Naive thymus-derived CD8-positive, alpha-beta T cell (primary cell): Measurements from ENCODE around the gene EXD1. TPM values are rescaled to one million over a fixed set of nuclear protein-coding genes. Genes with fewer than 3 reads are reported as not detected.

Experiments used
- ATAC-seq, 2 donors: fragments of 150-1000 bp; cut with Tn5 transposase in 1 of 2; sonication (Bioruptor Pico), chemical (Tn5 transposase) in 1 of 2; 1 replicate in 1 of 2; 2 replicates in 1 of 2; pipeline ENCODE4 v1.10.0; 2021; ENCODE audit warnings: mild to moderate bottlenecking in 2 of 2, moderate library complexity in 2 of 2
- POLR2A ChIA-PET: fragments of 350-600 bp; sonication (Branson Sonifier 250); formaldehyde crosslinking; loops from one replicate; lab custom pipeline; 2021; ENCODE audit warnings: antibody characterized with exemption; lab: Charles Lee
- DNase-seq, 10 donors: peaks; one replicate each; pipeline versions ENCODE4 v3.0.0 to v3.0.0-alpha.2; 2020 to 2022
- H3K27ac Mint-ChIP-seq, 10 donors: one replicate each; pipeline ENCODE4 v1.8.0; 2020 to 2022; ENCODE audit warnings: mild to moderate bottlenecking in 10 of 10, mixed read lengths in 10 of 10, moderate library complexity in 4 of 10, inconsistent platforms in 1 of 10
- H3K27me3 Mint-ChIP-seq, 5 donors: one replicate each; pipeline ENCODE4 v1.8.0; 2021 to 2022; ENCODE audit warnings: mixed read lengths in 5 of 5
- H3K36me3 Mint-ChIP-seq, 3 donors: one replicate each; pipeline ENCODE4 v1.8.0; 2020 to 2022; ENCODE audit warnings: mixed read lengths in 3 of 3, mild to moderate bottlenecking in 2 of 3, inconsistent platforms in 1 of 3
- H3K4me1 Mint-ChIP-seq, 4 donors: one replicate each; pipeline ENCODE4 v1.8.0; 2021 to 2022; ENCODE audit warnings: mixed read lengths in 4 of 4
- H3K4me3 Mint-ChIP-seq, 10 donors: one replicate each; pipeline ENCODE4 v1.8.0; 2020 to 2022; ENCODE audit warnings: mild to moderate bottlenecking in 10 of 10, mixed read lengths in 10 of 10, moderate library complexity in 6 of 10, inconsistent platforms in 1 of 10
- H3K9me3 Mint-ChIP-seq, 9 donors: one replicate each; pipeline ENCODE4 v1.8.0; 2020 to 2022; ENCODE audit warnings: mixed read lengths in 9 of 9, mild to moderate bottlenecking in 3 of 9, inconsistent platforms in 1 of 9, moderate library complexity in 1 of 9
- polyA plus RNA-seq, 3 donors: library from polyadenylated mRNA; unstranded; fragments of 300-500 nt; fragmentation: Illumina TruSeq; gene quantifications; one replicate each; pipeline ENCODE4 v1.2.3, GENCODE V29; 2021
- total RNA-seq, 8 experiments: library from RNA in 2 of 8; stranded (reverse) in 2 of 8; gene quantifications; one replicate each; pipeline ENCODE4 v1.2.3 and lab custom pipeline; 2021 to 2026

The EXD1 gene
- total and polyA plus RNA-seq, 5 experiments from 2014 or later, result not detected

- POLR2A ChIA-PET, result interaction anchor here (0.8 kb wide), 1 partner anchor 12 kb away, joined by 3 read pairs; the partner anchor contains the start of genes CHP1 and EXD1
- DNase-seq (no peak), ATAC-seq (no peak)
- Mint-ChIP-seq H3K36me3 (no peaks in the 10 kb centered on the region), H3K4me1 (no peaks in the 10 kb centered on the region), H3K4me3 (no peak overlapping the region), H3K9me3 (no peaks in the 10 kb centered on the region), H3K27me3 (peaks cover 2 to 25% (median 14%) of the 10 kb centered on the region in 5 donors), H3K27ac (no peak overlapping the region)
Measured at GRCh38 chr15:41219381-41219780, 11.2 kb downstream of the EXD1 start.

GRCh38 chr15:41218851-41219250 is 11.7 kb downstream of the EXD1 start:
- POLR2A ChIA-PET, result interaction anchor here (0.8 kb wide), 1 partner anchor 12 kb away, joined by 3 read pairs; the partner anchor contains the start of genes CHP1 and EXD1

GRCh38 chr15:41215708-41216107 is 14.8 kb downstream of the EXD1 start:
- Mint-ChIP-seq H3K9me3 (no peaks in the 10 kb centered on the region), H3K36me3 (no peaks in the 10 kb centered on the region), H3K27me3 (peaks cover 2 to 28% (median 11%) of the 10 kb centered on the region in 5 donors), H3K4me3 (no peak overlapping the region), H3K27ac (no peak overlapping the region), H3K4me1 (no peaks in the 10 kb centered on the region)
- ATAC-seq (no peak), DNase-seq (no peak)
- POLR2A ChIA-PET, result no interaction called here

More at GRCh38 chr15:41218851-41219250, 11.7 kb downstream of the EXD1 start:
- no peaks in the 10 kb centered on the region for H3K36me3 Mint-ChIP-seq
- H3K4me3 Mint-ChIP-seq, result no peak overlapping the region
- H3K27me3 Mint-ChIP-seq, result peaks cover 2 to 25% (median 12%) of the 10 kb centered on the region in 5 donors
- DNase-seq (no peak), ATAC-seq (no peak)
- H3K4me1 Mint-ChIP-seq, result no peaks in the 10 kb centered on the region
- no peak overlapping the region for H3K27ac Mint-ChIP-seq
- no peaks in the 10 kb centered on the region for H3K9me3 Mint-ChIP-seq

- Mint-ChIP-seq H3K9me3 (no peaks in the 10 kb centered on the region), H3K27me3 (peaks cover 0 to 7% (median 0%) of the 10 kb centered on the region in 5 donors), H3K36me3 (no peaks in the 10 kb centered on the region), H3K4me3 (no peak overlapping the region), H3K27ac (no peak overlapping the region), H3K4me1 (peaks cover 0 to 1% (median 0%) of the 10 kb centered on the region in 4 donors)
- POLR2A ChIA-PET, result interaction anchor here (0.7 kb wide), 1 partner anchor 350 kb away, joined by 5 read pairs; no protein-coding TSS in a partner anchor
- DNase-seq (no peak), ATAC-seq (no peak)
Measured at GRCh38 chr15:41207687-41208448, 22.7 kb downstream of the EXD1 start.

DNA sequence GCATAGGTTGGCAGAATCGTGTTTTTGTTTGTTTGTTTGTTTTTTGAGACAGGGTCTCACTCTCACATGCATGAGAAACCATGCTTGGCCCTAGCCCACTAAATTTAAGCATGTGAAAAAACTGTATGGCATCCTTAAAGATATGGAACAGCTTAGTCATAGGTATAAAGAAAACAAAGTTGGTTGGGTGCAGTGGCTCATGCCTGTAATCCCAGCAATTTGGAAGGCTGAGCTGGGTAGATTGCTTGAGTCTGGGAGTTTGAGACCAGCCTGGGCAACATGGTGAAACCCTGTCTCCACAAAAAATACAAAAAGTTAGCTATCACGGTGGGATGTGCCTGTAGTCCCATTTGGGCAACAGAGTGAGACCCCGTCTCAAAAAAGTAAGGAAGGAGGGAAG is 25.2 kb downstream of the EXD1 start:
- POLR2A ChIA-PET, result no interaction called here
- H3K4me3 Mint-ChIP-seq, result no peak overlapping the region
- no peaks in the 10 kb centered on the region for H3K36me3 Mint-ChIP-seq
- DNase-seq, result no peak
- ATAC-seq, result no peak
- no peak overlapping the region for H3K27ac Mint-ChIP-seq
- H3K27me3 Mint-ChIP-seq, result peaks cover 0 to 2% (median 0%) of the 10 kb centered on the region in 5 donors
- peaks cover 0 to 1% (median 0%) of the 10 kb centered on the region in 4 donors for H3K4me1 Mint-ChIP-seq
- H3K9me3 Mint-ChIP-seq, result no peaks in the 10 kb centered on the region

DNA sequence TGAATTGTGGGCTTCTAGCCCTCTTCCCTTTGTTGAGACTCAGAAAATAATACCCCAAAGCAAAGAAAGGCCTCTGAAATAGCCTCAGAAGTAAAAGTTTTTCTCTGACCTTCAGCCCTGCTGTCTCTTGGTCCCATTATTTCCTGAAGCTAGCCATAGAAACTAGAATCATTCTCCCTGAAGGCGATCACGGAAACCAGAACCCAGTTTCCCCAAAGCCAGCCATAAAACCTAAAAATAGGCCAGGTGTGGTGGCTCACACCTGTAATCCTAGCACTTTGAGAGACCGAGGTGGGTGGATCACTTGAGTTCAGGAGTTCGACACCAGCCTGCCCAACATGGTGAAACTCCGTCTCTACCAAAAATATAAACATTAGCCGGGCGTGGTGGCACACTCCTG is 27.2 kb downstream of the EXD1 start:
- H3K27ac Mint-ChIP-seq, result no peak overlapping the region
- no peak overlapping the region for H3K4me3 Mint-ChIP-seq
- H3K9me3 Mint-ChIP-seq, result no peaks in the 10 kb centered on the region
- no peaks in the 10 kb centered on the region for H3K36me3 Mint-ChIP-seq
- peaks cover 0 to 1% (median 0%) of the 10 kb centered on the region in 4 donors for H3K4me1 Mint-ChIP-seq
- POLR2A ChIA-PET, result no interaction called here
- DNase-seq (no peak), ATAC-seq (no peak)
- H3K27me3 Mint-ChIP-seq, result peaks cover 0 to 2% (median 0%) of the 10 kb centered on the region in 5 donors

DNA sequence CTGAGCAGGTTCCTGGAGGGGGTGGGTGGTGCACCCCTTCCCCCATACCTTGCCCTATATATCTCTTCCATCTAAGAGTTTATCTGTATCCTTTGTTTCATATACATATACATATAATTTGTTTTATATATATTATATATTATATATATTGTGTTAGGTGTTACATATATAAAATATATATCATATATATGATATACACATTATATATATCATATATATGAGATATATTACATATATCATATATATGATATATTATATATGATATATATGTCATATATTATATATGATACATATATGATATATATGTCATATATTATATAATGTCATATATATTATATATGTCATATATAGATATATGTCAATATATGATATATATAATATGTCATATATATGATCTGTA is 31.1 kb downstream of the EXD1 start:
- DNase-seq (no peak), ATAC-seq (no peak)
- POLR2A ChIA-PET, result no interaction called here
- Mint-ChIP-seq H3K9me3 (no peaks in the 10 kb centered on the region), H3K4me3 (no peak overlapping the region), H3K4me1 (no peaks in the 10 kb centered on the region), H3K27ac (no peak overlapping the region), H3K27me3 (peaks cover 0 to 1% (median 0%) of the 10 kb centered on the region in 5 donors), H3K36me3 (no peaks in the 10 kb centered on the region)

DNA sequence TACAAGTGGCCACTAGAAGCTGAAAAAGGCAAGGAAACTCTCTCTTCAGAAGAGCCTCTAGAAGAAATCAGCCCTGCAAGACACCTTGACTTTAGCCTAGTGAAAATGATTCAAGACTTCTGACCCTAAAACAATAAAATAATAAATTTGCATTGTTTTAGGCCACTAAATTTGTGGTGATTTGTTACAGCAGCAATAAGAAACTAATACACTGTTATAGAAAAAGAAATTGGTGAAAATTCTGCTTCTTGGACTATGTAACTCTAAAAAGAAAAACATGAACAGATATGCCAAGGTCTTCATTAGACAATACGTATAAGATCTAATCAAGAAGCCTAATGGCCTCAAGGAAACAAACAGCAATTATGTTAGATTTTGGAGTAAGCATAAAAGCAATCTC is 36.1 kb downstream of the EXD1 start:
- POLR2A ChIA-PET, result no interaction called here
- Mint-ChIP-seq H3K4me1 (no peaks in the 10 kb centered on the region), H3K9me3 (no peaks in the 10 kb centered on the region), H3K36me3 (no peaks in the 10 kb centered on the region), H3K4me3 (no peak overlapping the region), H3K27me3 (no peaks in the 10 kb centered on the region), H3K27ac (no peak overlapping the region)
- ATAC-seq, result no peak
- no peak for DNase-seq

GRCh38 chr15:41183581-41183980 is 47.0 kb downstream of the EXD1 start:
- ATAC-seq (no peak), DNase-seq (no peak)
- H3K27ac Mint-ChIP-seq, result no peak overlapping the region
- H3K4me1 Mint-ChIP-seq, result no peaks in the 10 kb centered on the region
- no peak overlapping the region for H3K4me3 Mint-ChIP-seq
- H3K9me3 Mint-ChIP-seq, result no peaks in the 10 kb centered on the region
- peaks cover 0 to 1% (median 0%) of the 10 kb centered on the region in 5 donors for H3K27me3 Mint-ChIP-seq
- POLR2A ChIA-PET, result no interaction called here
- H3K36me3 Mint-ChIP-seq, result no peaks in the 10 kb centered on the region

- peaks cover 0 to 1% (median 0%) of the 10 kb centered on the region in 5 donors for H3K27me3 Mint-ChIP-seq
- POLR2A ChIA-PET, result interaction anchor here (0.6 kb wide), 1 partner anchor 22 kb away, joined by 8 read pairs; no protein-coding TSS in a partner anchor
- no peaks in the 10 kb centered on the region for H3K9me3 Mint-ChIP-seq
- no peaks in the 10 kb centered on the region for H3K4me1 Mint-ChIP-seq
- no peak overlapping the region for H3K27ac Mint-ChIP-seq
- no peak overlapping the region for H3K4me3 Mint-ChIP-seq
- H3K36me3 Mint-ChIP-seq, result no peaks in the 10 kb centered on the region
- DNase-seq (no peak), ATAC-seq (no peak)
Measured at GRCh38 chr15:41182266-41182665, 48.3 kb downstream of the EXD1 start.

GRCh38 chr15:41180206-41180789 is 50.3 kb downstream of the EXD1 start:
- DNase-seq (no peak), ATAC-seq (no peak)
- POLR2A ChIA-PET, result no interaction called here
- H3K27me3 Mint-ChIP-seq, result peaks cover 0 to 1% (median 0%) of the 10 kb centered on the region in 5 donors
- H3K9me3 Mint-ChIP-seq, result no peaks in the 10 kb centered on the region
- H3K27ac Mint-ChIP-seq, result no peak overlapping the region
- no peaks in the 10 kb centered on the region for H3K36me3 Mint-ChIP-seq
- no peaks in the 10 kb centered on the region for H3K4me1 Mint-ChIP-seq
- no peak overlapping the region for H3K4me3 Mint-ChIP-seq

- H3K27me3 Mint-ChIP-seq, result peaks cover 0 to 5% (median 1%) of the 10 kb centered on the region in 5 donors
- peak in 1 of 10 donors; percentile 4 for DNase-seq
- ATAC-seq, result no peak
Measured at GRCh38 chr15:41169781-41170180, 60.8 kb downstream of the EXD1 start.

GRCh38 chr15:41169086-41169485 is 61.5 kb downstream of the EXD1 start:
- POLR2A ChIA-PET, result no interaction called here
- Mint-ChIP-seq H3K36me3 (no peaks in the 10 kb centered on the region), H3K4me3 (no peak overlapping the region), H3K27me3 (peaks cover 0 to 5% (median 1%) of the 10 kb centered on the region in 5 donors), H3K9me3 (no peaks in the 10 kb centered on the region), H3K4me1 (peaks cover 0 to 2% (median 0%) of the 10 kb centered on the region in 4 donors), H3K27ac (no peak overlapping the region)
- no peak for DNase-seq
- ATAC-seq, result no peak

More at GRCh38 chr15:41169781-41170180, 60.8 kb downstream of the EXD1 start:
- H3K9me3 Mint-ChIP-seq, result no peaks in the 10 kb centered on the region
- POLR2A ChIA-PET, result no interaction called here
- peaks cover 0 to 2% (median 0%) of the 10 kb centered on the region in 4 donors for H3K4me1 Mint-ChIP-seq
- H3K36me3 Mint-ChIP-seq, result no peaks in the 10 kb centered on the region
- no peak overlapping the region for H3K27ac Mint-ChIP-seq
- no peak overlapping the region for H3K4me3 Mint-ChIP-seq
